GM12864 (cell line): ENCODE measurements around the gene RTN4RL1.

Source experiments
- DNase-seq: peaks from one replicate; pipeline ENCODE4 v3.0.0-alpha.2; 2011; ENCODE audit warnings: low read depth
- H3K4me3 ChIP-seq: 2 replicates; pipeline ENCODE4 v1.5.1; 2011; ENCODE audit warnings: mild to moderate bottlenecking, low read depth, low read length, control low read depth
- CTCF ChIP-seq: IDR thresholded peaks from 2 replicates; pipeline ENCODE4 v1.5.1; 2011; ENCODE audit warnings: low read depth, mild to moderate bottlenecking, moderate library complexity, low read length, control low read depth, inconsistent platforms; ENCODE audit errors: missing control alignments

RTN4RL1 gene

GRCh38 chr17:2009737-2010136 lies 15.4 kb downstream of the RTN4RL1 start:
- H3K4me3 ChIP-seq = no peak overlapping the region
- no peak for DNase-seq
- no peak for TF ChIP-seq CTCF

GRCh38 chr17:2008332-2009126 lies 16.6 kb downstream of the RTN4RL1 start:
- no peak for DNase-seq
- TF ChIP-seq CTCF = no peak

GRCh38 chr17:2004435-2004952 lies 20.6 kb downstream of the RTN4RL1 start:
- no peak overlapping the region for H3K4me3 ChIP-seq
- no peak for TF ChIP-seq CTCF

More at GRCh38 chr17:2008332-2009126, 16.6 kb downstream of the RTN4RL1 start:
- H3K4me3 ChIP-seq = no peak overlapping the region

GRCh38 chr17:2003525-2003924 lies 21.6 kb downstream of the RTN4RL1 start:
- DNase-seq = no peak
- no peak for TF ChIP-seq CTCF
- no peak overlapping the region for H3K4me3 ChIP-seq

More at GRCh38 chr17:2004435-2004952, 20.6 kb downstream of the RTN4RL1 start:
- DNase-seq = no peak

GRCh38 chr17:2002767-2003329 lies 22.3 kb downstream of the RTN4RL1 start:
- no peak for DNase-seq
- no peak for TF ChIP-seq CTCF
- no peak overlapping the region for H3K4me3 ChIP-seq

- TF ChIP-seq CTCF = no peak
- DNase-seq = no peak
- no peak overlapping the region for H3K4me3 ChIP-seq
Measured at GRCh38 chr17:1999557-2000251, 25.4 kb downstream of the RTN4RL1 start.
